ENCODE data around the gene ARHGAP26. TPM values are rescaled to one million over a fixed set of nuclear protein-coding genes. Genes with fewer than 3 reads are reported as not detected.

ARHGAP26 gene
- total RNA-seq, 2 donors from 2014 or later, result 27.5 to 80.7 TPM

DNA sequence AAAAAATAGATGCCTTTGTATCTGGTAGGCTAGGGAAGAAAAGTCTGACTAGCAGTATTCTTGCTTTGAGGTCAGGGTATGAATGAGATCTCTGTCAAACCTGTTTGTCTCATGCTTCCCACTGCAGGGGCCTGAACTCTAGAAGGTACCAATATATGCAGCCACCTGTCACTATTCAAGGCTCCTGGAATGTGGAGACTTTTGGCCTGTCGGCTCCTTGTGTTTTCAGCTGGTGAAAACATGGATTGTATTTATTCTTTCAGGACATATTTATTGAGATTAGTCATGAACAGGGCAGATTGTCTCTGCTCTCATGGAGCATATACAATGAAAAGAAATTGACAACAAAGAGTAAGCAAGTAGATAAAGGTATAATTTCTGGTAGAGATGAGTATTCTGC is 255.8 kb downstream of the ARHGAP26 start:
- no peak overlapping the region for H3K4me3 ChIP-seq
- H3K27me3 ChIP-seq (replicated peaks; ENCODE audit: insufficient read depth), result no peaks in the 10 kb centered on the region
- H3K9me3 ChIP-seq, result no peaks in the 10 kb centered on the region
- H3K27ac ChIP-seq, result no peak overlapping the region
- ATAC-seq (ENCODE audit: insufficient number of reproducible peaks, low FRiP score, low read depth) (no peak), DNase-seq (ENCODE audit: low spot score) (no peak)
- no peaks in the 10 kb centered on the region for H3K36me3 ChIP-seq
- peaks cover 8 to 13% of the 10 kb centered on the region in 2 donors for H3K4me1 ChIP-seq (ENCODE audit: control insufficient read depth in 1 of 2, low read depth in 2 of 2)
- TF ChIP-seq, protein P1, sequence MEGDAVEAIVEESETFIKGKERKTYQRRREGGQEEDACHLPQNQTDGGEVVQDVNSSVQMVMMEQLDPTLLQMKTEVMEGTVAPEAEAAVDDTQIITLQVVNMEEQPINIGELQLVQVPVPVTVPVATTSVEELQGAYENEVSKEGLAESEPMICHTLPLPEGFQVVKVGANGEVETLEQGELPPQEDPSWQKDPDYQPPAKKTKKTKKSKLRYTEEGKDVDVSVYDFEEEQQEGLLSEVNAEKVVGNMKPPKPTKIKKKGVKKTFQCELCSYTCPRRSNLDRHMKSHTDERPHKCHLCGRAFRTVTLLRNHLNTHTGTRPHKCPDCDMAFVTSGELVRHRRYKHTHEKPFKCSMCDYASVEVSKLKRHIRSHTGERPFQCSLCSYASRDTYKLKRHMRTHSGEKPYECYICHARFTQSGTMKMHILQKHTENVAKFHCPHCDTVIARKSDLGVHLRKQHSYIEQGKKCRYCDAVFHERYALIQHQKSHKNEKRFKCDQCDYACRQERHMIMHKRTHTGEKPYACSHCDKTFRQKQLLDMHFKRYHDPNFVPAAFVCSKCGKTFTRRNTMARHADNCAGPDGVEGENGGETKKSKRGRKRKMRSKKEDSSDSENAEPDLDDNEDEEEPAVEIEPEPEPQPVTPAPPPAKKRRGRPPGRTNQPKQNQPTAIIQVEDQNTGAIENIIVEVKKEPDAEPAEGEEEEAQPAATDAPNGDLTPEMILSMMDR (IDR thresholded peaks at IDR 0.05), result no peak

- H3K36me3 ChIP-seq, result no peaks in the 10 kb centered on the region
- DNase-seq (ENCODE audit: low spot score) (no peak), ATAC-seq (ENCODE audit: insufficient number of reproducible peaks, low FRiP score, low read depth) (no peak)
- TF ChIP-seq, protein P1 (IDR thresholded peaks at IDR 0.05), result no peak
- H3K4me3 ChIP-seq, result no peak overlapping the region
- no peak overlapping the region for H3K27ac ChIP-seq
- H3K9me3 ChIP-seq, result no peaks in the 10 kb centered on the region
- H3K27me3 ChIP-seq (replicated peaks; ENCODE audit: insufficient read depth), result no peaks in the 10 kb centered on the region
- peaks cover 8 to 13% of the 10 kb centered on the region in 2 donors for H3K4me1 ChIP-seq (ENCODE audit: control insufficient read depth in 1 of 2, low read depth in 2 of 2)
These were observed 256.2 kb downstream of the ARHGAP26 start for GRCh38 chr5:143026380-143026779.

GRCh38 chr5:143029293-143029692 is 259.1 kb downstream of the ARHGAP26 start:
- no peaks in the 10 kb centered on the region for H3K9me3 ChIP-seq
- ATAC-seq (ENCODE audit: insufficient number of reproducible peaks, low FRiP score, low read depth) (no peak), DNase-seq (ENCODE audit: low spot score) (no peak)
- H3K36me3 ChIP-seq, result no peaks in the 10 kb centered on the region
- no peak overlapping the region for H3K4me3 ChIP-seq
- no peak overlapping the region for H3K27ac ChIP-seq
- H3K4me1 ChIP-seq (ENCODE audit: control insufficient read depth in 1 of 2, low read depth in 2 of 2), result no peaks in the 10 kb centered on the region
- no peaks in the 10 kb centered on the region for H3K27me3 ChIP-seq (replicated peaks; ENCODE audit: insufficient read depth)
- TF ChIP-seq, protein P1 (IDR thresholded peaks at IDR 0.05), result no peak

DNA sequence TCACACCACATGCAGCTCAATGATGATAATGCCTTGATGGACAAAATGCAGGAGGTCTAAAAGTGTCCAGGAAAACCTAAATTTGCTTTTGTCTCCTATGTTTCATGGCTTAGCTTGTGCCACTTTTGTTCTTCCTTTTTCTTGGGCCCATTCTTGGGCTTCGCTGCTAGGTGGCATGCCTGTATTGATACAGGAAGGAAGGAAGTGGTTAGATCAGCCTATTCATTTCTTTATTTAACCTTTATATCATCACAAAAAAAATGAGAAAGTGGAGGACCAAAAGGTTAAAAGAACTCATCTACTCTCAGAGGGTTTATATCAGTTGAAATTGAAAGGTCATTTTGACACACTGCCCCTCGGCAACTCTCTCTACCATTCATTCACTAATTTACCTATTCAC is 260.2 kb downstream of the ARHGAP26 start:
- ATAC-seq (ENCODE audit: insufficient number of reproducible peaks, low FRiP score, low read depth), result no peak
- no peaks in the 10 kb centered on the region for H3K27me3 ChIP-seq (replicated peaks; ENCODE audit: insufficient read depth)
- H3K27ac ChIP-seq, result no peak overlapping the region
- no peaks in the 10 kb centered on the region for H3K4me1 ChIP-seq (ENCODE audit: control insufficient read depth in 1 of 2, low read depth in 2 of 2)
- DNase-seq (ENCODE audit: low spot score), result no peak
- no peaks in the 10 kb centered on the region for H3K36me3 ChIP-seq
- no peak overlapping the region for H3K4me3 ChIP-seq
- TF ChIP-seq, protein P1 (IDR thresholded peaks at IDR 0.05), result no peak
- no peaks in the 10 kb centered on the region for H3K9me3 ChIP-seq

GRCh38 chr5:143031781-143032580 is 261.8 kb downstream of the ARHGAP26 start:
- DNase-seq (ENCODE audit: low spot score) (no peak), ATAC-seq (ENCODE audit: insufficient number of reproducible peaks, low FRiP score, low read depth) (no peak)
- Histone ChIP-seq H3K9me3 (no peaks in the 10 kb centered on the region), H3K27ac (no peak overlapping the region), H3K27me3 (replicated peaks; ENCODE audit: insufficient read depth) (no peaks in the 10 kb centered on the region), H3K36me3 (no peaks in the 10 kb centered on the region), H3K4me3 (no peak overlapping the region), H3K4me1 (ENCODE audit: control insufficient read depth in 1 of 2, low read depth in 2 of 2) (no peaks in the 10 kb centered on the region)
- TF ChIP-seq, protein P1 (IDR thresholded peaks at IDR 0.05), result no peak

Data from thoracic aorta (tissue), 2 donors.